SHP77 treated with DMSO at 0.1 percent for 48 hours (cell line): Measurements from ENCODE around the gene GABRR1.

ENCODE experiments used
- DNase-seq: peaks from one replicate; lab custom pipeline; 2025; lab: John Stamatoyannopoulos, UW

The GABRR1 gene

DNA sequence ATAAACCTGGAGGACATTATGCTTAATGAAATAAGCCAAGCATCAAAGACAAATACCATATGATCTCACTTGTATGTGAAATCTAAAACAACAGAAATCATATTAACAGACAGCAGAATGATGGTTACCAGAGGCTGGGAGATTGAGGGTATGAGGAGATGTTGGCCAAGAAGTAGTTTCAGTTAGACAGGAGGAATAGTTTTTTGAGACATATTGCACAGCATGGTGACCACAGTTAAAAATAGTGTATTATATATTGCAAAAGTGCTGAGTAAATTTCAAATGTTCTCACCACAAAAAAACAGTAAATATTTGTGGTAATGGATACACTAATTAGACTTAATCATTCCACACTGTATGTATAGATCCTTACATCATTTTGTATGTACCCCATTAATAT lies 1.8 kb downstream of the GABRR1 start:
- no peak for DNase-seq

DNA sequence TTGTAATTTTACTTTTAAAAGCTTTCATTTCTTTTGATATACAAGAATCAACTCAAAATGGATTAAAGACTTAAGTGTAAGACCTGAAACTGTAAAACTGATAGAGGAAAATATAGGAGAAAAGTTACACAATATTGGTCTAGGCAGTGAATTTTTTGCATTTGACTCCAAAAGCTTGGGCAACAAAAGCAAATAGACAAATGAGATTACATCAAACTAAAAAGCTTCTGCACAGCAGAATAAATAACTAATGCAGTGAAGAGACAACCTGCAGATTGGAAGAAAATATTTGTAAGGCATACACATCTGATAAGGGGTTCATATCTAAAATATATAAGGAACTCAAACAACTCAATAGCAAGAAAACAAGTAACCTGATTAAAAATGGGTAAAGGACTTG lies 3.0 kb downstream of the GABRR1 start:
- DNase-seq = no peak

DNA sequence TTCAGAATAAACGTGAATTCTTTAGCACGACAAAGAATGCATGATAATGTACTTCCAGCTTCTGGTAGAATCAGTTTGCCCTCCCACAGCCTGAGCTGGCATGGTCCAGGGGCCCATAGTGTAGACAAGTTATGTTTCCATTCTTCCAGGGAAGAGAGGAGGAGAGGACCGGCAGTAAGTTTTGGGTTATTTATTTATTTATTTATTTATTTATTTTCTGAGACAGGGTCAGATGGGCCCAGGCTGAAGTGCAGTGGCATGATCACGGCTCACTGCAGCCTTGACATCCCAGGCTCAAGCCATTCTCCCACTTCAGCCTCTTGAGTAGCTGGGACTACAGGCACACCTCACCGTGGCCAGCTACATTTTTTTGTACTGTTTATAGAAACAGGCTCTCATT lies 4.7 kb downstream of the GABRR1 start:
- no peak for DNase-seq

DNA sequence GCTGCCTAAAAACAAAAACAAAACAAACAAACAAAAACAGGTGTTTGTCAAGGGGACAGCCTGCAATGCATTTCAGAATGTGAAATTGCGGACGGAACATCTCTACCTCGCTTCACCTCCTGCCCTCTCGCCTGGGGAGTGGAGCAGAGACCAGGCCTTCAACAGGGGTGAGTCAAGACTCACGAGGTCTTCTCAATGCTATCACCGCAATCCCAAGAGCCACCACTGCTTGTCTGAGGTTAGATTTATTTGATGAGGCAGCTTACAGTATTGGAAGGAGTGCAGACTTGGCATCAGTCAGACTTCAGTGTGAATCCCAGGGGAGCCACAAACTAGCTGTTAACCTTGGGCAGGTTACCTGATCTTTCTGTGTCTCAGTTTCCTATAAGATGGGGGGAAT lies 7.7 kb downstream of the GABRR1 start:
- no peak for DNase-seq

DNA sequence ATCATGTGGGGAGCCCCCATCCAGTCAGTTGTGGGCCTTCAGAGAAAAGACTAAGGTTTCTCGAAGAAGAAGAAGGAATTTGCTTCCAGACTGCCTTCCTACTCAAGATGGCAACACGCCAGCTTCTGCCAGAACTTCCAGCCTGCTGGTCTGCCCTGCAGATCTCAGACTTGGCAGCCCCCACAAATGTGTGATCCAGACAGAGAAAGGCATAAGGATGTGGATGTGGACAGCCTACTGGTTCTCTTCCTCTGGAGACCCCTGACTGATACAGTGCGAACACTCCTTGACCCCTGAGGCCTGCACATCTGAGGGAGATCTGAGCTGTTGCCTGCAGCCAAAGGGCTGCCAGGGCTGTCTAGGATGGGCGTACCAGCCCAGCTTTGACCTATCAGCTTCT lies 8.6 kb downstream of the GABRR1 start:
- DNase-seq = no peak

DNA sequence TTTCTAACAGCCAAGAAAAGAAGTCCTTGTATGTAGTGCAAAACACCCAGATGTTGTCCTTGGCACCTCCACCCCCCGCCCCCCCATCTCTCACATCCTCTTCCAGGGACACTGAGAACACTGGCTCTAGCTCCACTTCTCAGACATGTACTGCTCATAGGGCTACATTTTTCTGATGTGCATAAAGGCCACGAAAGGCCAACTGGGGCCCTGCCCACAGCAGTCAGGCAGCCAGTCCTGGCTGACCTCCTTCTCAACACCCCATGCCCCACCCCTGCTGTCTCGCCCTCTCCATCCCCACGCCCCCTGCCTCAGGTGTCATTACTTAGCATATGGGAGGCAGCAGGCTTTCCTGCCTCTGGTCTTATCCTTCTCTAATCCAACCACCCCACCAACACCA lies 11.3 kb downstream of the GABRR1 start:
- DNase-seq = no peak

DNA sequence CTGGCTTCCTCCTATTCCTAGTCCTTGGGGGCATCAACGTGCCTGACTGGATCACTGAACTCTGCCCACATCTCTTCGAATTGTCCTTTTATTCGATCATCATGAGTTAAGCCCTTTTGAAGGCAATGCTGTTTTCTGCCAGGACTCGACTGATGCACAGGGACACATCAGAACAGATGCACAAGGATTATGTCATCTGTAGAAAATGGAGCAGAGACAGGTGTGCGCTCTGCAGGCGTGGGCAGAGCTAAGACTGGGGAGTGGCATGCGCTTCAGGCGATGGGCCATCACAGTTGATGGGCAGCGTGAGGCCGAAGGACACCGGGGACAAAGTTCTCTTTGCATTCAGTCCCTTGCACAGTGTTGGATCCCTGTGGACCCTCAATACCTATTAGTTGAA lies 13.1 kb downstream of the GABRR1 start:
- no peak for DNase-seq

DNA sequence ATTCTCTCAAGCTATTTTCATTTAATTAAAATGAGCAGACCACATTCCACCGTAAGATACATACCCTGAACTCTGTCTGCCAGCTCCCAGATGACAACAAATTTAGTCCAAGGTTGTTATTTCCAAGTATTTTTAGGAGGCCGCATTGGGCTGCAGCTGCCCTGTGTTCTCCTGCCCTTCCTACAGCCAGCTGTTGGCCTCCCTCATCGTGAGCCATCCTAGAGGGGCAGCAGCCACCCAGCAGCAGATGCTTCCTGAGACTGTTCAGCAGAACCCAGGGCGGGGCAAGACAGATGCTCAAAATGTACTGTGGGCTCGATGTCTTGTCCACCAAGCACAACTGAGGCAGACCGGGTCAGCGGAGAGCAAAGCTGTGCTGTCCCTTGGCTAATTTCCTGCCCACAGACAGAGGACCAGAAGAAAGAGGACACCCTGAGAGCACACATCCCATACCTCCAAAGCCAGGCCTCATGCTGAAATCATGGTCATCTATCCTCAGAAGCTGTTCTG lies 16.4 kb downstream of the GABRR1 start:
- DNase-seq = no peak

DNA sequence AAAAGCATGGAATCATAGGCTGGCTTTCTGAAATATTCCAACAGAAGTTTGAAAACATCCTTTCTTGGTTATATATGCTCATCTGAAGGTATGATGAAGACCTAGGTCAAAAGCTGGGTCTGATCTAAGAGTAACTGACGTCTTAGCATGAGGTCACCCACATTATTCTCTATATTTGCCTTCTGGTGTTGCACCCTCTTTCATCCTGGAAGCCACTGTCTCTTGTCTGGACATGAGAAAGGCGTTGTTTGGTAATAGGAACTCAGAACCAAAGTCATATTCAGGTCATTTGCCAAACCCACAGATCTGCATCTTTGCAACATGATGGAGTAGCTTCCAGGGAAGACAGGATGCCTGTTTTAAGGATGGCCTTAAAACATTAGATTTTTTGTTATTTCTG lies 17.6 kb downstream of the GABRR1 start:
- no peak for DNase-seq

DNA sequence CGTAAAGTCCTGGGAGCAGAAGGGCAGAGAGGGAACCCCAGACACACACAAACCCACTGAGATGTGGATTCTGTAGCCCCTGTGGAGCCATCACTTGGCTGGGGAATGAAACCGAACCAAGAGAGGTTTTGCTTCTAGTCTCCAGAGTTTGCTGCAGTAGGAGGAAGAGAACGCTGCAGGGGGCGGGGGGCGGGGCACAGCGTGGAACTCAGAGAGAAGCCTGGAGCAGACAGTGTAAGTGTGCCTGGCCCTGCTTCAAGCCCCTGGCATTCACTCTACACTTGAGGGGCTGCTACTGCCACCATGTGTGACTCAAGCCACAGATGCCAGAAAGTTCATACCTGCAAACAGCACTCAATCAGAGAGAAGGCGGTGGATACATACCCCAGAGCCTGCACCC lies 18.9 kb downstream of the GABRR1 start:
- DNase-seq = no peak

DNA sequence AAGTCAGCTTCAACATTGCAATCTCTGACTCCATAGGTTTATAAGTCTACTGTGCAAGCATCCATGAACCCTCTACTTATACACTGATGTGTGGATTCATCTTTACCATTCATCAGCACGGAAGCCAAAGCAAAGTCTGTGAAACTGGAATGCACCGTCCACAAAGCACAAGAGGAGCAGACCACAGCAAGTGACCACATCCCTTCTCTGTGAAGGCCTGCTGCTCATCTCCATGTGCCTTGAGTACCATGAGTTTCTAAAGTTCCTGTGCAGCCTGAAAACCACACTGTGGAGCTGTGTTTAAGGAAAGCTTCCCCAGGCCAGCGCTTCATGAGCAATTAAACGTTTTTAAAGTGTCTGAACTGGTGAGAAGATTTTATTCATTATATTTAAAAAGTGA lies 20.0 kb downstream of the GABRR1 start:
- no peak for DNase-seq

DNA sequence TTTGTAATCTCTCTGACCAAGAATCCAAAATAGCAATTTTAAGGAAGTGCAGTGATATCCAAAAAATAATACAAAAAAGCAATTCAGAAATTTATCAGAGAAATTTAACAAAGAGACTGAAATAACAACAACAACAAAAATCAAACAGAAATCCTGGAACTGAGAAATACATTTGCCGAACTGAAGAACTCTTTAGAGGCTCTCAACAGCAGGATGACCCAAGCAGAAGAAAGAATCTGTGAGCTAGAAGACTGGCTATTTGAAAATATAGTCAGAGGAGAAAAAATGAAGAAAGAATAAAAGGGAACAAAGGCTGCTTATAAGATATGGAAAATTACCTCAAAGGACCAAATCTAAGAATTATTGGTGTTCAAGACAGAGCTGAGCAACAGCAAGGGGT lies 22.6 kb downstream of the GABRR1 start:
- DNase-seq = no peak

DNA sequence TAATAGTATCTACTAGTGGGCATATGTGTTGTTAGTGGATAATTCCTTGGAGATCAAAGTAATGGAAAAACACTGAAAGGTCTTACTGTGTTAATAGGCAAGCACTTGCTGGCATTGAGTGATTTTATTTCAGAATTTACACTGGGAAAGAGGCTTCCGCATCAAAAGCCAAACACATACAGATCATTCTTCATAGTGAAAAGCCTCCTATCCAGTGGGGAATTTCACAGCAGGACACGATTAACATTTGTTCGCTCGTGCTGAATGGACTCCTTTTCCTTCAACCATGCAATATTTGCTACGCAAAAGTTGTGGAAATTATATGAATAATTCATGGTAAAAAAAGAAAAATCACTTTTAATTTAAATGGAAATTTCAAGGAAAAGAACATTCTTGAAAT lies 26.4 kb downstream of the GABRR1 start:
- DNase-seq = no peak

DNA sequence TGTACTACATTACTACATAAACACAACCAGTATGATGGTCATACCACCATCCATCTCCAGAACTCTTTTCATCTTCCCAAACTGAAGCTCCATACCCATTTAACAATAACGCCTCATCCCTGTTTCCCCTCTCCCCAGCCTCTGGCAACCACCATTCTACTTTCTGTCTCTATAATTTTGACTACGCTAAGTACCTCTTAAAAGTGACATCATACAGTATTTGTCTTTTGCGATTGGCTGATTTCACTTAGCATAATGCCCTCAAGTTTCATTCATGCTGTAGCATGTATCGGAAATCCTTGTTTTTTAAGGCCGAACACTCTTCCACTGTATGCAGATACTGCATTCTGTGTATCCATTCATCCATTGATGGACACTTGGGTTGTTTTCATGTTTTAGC lies 29.7 kb downstream of the GABRR1 start:
- no peak for DNase-seq

DNA sequence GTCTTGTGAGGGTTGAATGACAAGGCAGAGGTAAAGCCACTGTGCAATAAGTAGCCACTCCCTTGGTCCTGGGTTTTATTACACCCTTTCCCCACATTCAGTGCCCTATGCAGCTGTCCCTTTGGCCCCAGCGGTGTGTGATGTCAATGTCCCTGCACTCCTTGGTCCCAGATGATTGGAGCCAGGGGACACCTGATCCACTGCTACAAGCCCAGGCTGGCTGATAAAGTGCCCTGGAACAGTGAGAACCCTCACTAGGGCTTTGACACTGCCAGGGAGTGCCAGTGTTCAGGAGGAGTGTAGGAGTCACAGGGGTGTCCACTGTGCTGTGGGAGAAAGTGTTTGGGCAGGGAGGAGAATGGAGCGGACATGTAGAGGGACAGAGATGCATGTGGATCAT lies 30.4 kb downstream of the GABRR1 start:
- DNase-seq = no peak

DNA sequence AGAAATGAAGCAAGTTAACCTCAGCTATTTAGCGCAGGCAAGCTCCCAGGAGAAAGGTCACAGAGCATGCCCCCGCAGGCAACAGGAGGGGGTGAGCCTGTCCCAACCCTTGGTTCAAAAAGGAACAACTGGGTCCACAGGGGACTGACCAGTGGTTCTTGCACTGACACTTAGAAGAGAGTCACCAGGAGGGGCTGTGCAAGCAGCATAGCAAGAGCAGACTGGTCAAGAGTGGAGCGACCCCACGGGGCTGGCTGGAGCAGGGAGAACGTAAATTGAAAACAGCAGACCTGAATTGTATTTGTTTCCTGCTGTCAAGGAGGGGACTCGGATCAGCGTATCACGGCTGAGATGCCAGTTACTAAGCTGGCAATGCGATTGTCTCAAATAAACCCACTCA lies 32.8 kb downstream of the GABRR1 start:
- no peak for DNase-seq

DNA sequence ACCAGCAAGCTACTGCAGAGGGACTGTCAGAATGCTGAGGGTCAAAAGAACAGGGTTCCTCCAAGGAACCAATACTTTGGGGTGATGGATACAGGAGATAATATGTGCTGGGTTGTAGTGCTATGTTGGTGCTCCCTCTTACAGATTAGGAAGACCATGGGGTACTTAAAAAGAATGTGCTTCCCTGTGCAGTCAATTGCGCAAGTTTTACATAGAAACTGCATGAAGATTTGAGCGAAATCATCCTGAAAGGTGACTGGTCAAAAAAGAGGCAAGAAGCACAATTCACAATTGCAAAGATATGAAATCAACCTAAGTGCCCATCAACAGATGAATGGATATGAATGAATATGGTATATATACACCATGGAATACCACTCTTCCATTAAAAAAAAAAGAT lies 33.9 kb downstream of the GABRR1 start:
- no peak for DNase-seq

DNA sequence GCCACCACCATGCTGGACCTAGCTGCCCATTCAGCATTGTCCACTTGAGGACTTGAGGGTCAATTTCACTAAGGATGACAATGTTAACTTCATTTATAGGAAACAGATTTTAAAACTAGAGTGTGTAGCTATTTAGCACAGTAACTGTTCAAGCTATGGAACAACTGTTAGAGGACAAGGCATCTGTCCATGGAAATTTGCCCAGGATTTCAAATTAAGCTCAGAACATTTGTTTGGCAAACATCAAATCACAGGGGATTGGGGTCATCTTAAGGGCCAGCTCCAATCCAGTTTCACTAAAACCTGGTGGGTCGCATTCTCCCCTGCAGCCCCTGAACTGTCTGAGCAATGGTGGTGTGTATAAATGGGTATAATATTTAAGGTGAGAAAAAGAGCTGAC lies 36.2 kb downstream of the GABRR1 start:
- DNase-seq = no peak

DNA sequence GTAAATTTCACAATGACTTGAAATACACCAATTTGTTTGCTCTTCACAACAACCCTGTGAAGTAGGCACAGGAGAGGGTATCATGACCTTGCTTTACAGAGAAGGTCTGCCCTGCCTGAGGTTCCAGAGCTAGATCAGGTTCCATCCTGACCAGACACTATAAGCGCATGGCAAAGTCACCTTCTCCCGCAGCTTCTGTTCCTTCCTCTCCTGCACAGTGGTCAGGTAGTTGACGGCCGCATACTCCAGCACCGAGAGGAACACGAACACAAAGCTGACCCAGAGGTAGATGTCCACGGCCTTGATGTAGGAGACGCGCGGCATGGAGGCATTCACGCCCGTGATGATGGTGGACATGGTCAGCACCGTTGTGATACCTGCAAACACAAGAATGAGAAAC lies 37.0 kb downstream of the GABRR1 start:
- DNase-seq = no peak

DNA sequence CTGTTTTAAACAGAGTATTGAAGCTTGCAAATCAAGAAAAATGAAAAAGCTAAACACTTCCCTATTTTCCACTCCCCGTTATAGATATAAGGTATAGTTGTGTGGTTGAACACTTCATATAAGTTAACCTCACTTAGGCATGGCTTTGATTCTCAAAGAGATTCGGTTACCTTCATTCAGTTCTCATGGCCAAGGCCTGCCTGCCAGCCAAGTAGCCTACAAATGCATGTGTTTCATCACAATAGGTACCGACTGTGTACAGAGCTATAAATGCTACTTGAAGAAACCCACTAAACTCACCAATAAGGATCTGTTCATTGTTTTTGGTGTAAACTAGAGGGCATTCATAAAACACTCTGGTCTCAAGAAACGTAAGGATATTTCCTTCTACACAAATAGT lies 43.5 kb downstream of the GABRR1 start:
- no peak for DNase-seq

DNA sequence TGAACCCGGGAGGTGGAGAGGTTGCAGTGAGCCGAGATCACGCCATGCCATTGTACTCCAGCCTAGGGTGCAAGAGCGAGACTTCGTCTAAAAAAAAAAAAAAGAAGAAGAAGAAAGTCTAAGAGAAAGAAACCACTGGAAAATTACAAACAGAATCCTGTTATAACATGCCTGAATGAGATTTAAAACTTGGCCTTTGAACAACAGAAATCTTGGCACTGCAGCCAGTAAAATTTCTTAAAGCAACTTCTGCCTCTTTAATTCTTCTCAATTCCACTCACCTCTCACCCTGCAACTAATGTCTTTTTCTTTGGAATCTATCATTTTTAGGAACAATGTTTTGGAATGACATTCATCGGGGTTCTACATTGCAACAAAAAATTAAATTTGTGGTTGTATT lies 45.0 kb downstream of the GABRR1 start:
- DNase-seq = no peak

DNA sequence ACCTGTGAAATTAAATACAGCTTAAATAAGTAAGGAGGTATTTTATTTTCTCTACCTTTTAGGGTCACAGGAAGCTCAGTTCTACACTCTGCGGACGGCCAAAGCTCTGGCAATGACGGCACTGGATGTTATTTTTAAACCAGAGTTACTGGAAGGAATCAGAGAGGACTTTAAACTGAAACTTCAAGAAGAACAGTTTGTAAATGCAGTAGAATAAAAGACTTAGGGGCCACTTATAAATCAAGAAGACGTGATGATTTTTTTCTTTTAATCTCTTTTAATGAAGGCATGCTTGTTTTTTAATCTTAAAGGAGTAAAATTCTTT lies 55.1 kb downstream of the GABRR1 start:
- no peak for DNase-seq

DNA sequence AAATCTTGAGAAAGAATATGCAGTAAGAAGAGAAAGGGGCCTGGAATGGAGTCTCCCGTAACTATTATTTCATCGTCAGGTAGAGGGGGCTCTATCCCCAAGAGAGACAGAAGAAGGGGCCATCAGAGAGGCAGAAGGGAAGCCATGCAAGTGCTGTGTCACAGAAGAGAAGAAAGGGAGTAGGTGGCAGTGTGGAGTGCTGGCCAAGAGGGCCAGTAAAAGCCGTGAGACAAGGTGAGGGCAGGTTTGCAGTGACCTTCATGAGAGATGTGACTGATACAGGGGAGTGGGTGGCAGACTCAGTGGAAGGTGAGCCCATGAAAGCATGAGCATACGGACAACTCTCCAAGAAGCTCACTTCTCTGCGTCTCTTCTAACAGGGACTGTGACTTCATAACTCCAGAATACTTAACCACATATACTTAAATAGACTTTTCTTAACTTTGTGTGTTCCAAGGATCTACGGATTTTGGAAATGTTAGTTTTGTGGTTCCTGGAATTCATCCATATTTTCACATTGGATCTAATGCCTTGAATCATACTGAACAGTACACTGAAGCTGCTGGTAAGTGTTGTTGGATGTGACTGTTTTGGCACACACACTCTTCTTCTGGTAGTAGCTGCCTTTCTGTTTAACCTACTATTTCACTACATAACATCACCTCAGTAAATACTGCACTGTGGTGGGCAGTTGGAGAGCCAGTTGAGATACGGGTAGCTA lies 55.7 kb downstream of the GABRR1 start:
- DNase-seq = no peak

DNA sequence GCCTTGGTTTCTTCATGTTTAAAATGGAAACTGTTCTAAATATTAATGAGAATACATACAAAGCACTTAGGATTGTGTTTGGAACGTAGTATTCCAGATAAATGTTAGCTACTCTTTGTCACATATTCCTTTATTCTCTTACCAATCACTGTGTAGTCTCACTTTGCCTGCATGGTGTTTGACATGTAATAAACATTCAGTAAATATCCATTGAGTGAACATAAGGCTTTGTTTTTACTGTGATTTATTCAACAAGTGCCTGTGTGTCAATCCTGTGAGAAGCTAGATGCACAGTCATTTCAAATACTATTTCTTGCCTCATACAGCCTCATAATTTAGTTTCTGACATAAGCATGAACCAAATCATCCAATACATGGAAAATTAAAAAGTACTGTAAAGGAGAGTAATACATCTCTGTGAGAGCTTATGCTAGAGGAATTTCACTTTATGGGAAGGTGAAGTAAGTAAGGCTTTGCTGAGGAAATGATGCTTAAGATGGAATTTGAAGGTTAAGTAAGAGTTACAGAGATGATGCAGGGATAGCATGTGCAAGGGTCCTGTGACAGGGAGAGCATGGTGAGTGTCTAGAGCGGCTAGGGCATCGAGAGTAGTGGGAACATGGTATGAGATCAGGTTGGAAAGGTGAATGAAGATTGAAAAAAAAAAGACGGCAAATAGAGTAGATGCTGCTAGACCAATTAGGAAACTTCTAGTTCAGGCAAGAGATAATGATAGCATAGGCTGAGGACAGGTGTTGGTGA lies 56.6 kb downstream of the GABRR1 start:
- DNase-seq = no peak
